UCSD-AML1 (cell line): Measurements from ENCODE around the gene HYAL4.
"Not testable (repeated sequence)": the region's sequence is repeated elsewhere in the genome, so short reads cannot be mapped to it uniquely, and the experiment has no call there.

Source experiments
- DNase-seq: peaks from one replicate; lab custom pipeline; 2025; ENCODE audit not compliant: unreplicated experiment; lab: John Stamatoyannopoulos, UW

The HYAL4 gene

GRCh38 chr7:123844712-123845219 is at the start of gene HYAL4:
Gene HYAL4 (plus strand): TSS chr7:123845169. CDS start chr7:123868274, 23,105 bp downstream.
- no peak for DNase-seq

GRCh38 chr7:123795917-123796316 is 49.1 kb upstream of the HYAL4 start:
- DNase-seq, result no peak

GRCh38 chr7:123796568-123796967 is 48.4 kb upstream of the HYAL4 start:
- DNase-seq, result no peak

GRCh38 chr7:123797673-123798531 is 47.1 kb upstream of the HYAL4 start:
- no peak for DNase-seq

GRCh38 chr7:123798532-123799188 is 46.3 kb upstream of the HYAL4 start:
- DNase-seq, result no peak

GRCh38 chr7:123802249-123802648 is 42.7 kb upstream of the HYAL4 start:
- no peak for DNase-seq

GRCh38 chr7:123805287-123805686 is 39.7 kb upstream of the HYAL4 start:
- DNase-seq, result no peak

GRCh38 chr7:123809471-123809870 is 35.5 kb upstream of the HYAL4 start:
- no peak for DNase-seq

- DNase-seq, result no peak
These were observed 33.9 kb upstream of the HYAL4 start for GRCh38 chr7:123811056-123811455.

- DNase-seq, result no peak
These were observed 28.1 kb upstream of the HYAL4 start for GRCh38 chr7:123816916-123817315.

- no peak for DNase-seq
These were observed 26.0 kb upstream of the HYAL4 start for GRCh38 chr7:123819001-123819400.

GRCh38 chr7:123819795-123820194 is 25.2 kb upstream of the HYAL4 start:
- DNase-seq, result not testable (repeated sequence)

GRCh38 chr7:123820864-123821263 is 24.1 kb upstream of the HYAL4 start:
- no peak for DNase-seq

- no peak for DNase-seq
These were observed 23.6 kb upstream of the HYAL4 start for GRCh38 chr7:123821320-123821719.

- no peak for DNase-seq
These were observed 20.8 kb upstream of the HYAL4 start for GRCh38 chr7:123823898-123824753.

- DNase-seq, result no peak
These were observed 20.3 kb upstream of the HYAL4 start for GRCh38 chr7:123824754-123825067.

- DNase-seq, result no peak
These were observed 16.2 kb upstream of the HYAL4 start for GRCh38 chr7:123828805-123829204.

GRCh38 chr7:123836656-123837055 is 8.3 kb upstream of the HYAL4 start:
- DNase-seq, result no peak

- DNase-seq, result not testable (repeated sequence)
These were observed 5.9 kb upstream of the HYAL4 start for GRCh38 chr7:123839106-123839505.

- DNase-seq, result not testable (repeated sequence)
These were observed 827 bp upstream of the HYAL4 start for GRCh38 chr7:123844142-123844541.

- no peak for DNase-seq
These were observed 851 bp downstream of the HYAL4 start for GRCh38 chr7:123845823-123846216.
